Measurements from ENCODE around the gene DLG1. TPM values are rescaled to one million over a fixed set of nuclear protein-coding genes. Genes with fewer than 3 reads are reported as not detected.

DLG1 gene
- total and polyA plus RNA-seq, 9 of the 15 experiments (the other 6 are each of a cell fraction or from before 2014, with no cell fraction given), result 9.4 to 63.5 (median 43.6) TPM

DNA sequence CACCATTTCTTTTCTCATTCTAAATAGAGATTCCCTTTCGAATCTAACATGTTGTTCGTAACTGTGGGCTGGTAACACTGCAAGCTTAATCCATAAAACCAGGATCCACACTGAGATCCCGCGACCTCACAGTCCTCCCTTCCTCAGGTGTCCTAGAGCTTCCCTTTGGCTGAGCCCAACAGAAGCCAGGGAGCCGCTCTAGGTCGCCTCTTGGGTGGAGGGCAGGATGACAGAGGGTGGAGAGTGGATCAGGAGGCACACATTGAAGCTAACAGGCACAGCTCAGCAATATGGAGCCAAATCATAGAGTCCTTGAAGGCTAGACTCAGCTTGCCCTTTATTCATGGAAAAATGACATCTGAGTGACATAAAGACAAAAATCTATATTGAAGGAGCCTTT lies 44.7 kb upstream of the DLG1 start:
- no peaks in the 10 kb centered on the region for H4K20me1 ChIP-seq (replicated peaks; ENCODE audit: control insufficient read depth, insufficient read depth, low read length)
- CTCF ChIA-PET (ENCODE audit: low intra/inter-chr PET ratio), result no interaction called here
- ATAC-seq (no peak), FAIRE-seq (no peak), DNase-seq (ENCODE audit: extremely low read depth in 1 of 4, low spot score in 3 of 4) (no peak)
- H3K36me3 ChIP-seq (ENCODE audit: control insufficient read depth, insufficient read depth, low read length), result no peaks in the 10 kb centered on the region
- H2AFZ ChIP-seq (ENCODE audit: low read depth, low read length), result no peak overlapping the region
- no peak overlapping the region for H3K4me3 ChIP-seq
- no TSS peak for BruUV-seq (replicated peaks)
- in situ Hi-C loops (cut with MboI) (no loop called here), intact Hi-C loops (cut with micrococcal nuclease) (no loop called here)
- POLR2A ChIA-PET, result interaction anchor here (0.6 to 0.7 kb wide), 2 partner anchors 46 to 815 kb away, joined by 3 read pairs; no protein-coding TSS in a partner anchor
- H3K9me3 ChIP-seq (replicated peaks; ENCODE audit: control insufficient read depth, insufficient read depth, low read depth, low read length), result no peaks in the 10 kb centered on the region
- H3K27me3 ChIP-seq (ENCODE audit: control insufficient read depth in 2 of 2, insufficient read depth in 2 of 2, low read length in 2 of 2), result no peaks in the 10 kb centered on the region
- TF ChIP-seq BRCA1 (IDR thresholded peaks at IDR 0.05) (no peak), BRCA1 (CRISPR knock-in tag; IDR thresholded peaks at IDR 0.05) (no peak), BCL6 (CRISPR knock-in tag; IDR thresholded peaks at IDR 0.05) (no peak), TEAD1 (CRISPR knock-in tag; IDR thresholded peaks at IDR 0.05) (no peak), COPS2 (conservative IDR thresholded peaks at IDR 0.05) (no peak)
- TF ChIP-seq, protein P1, sequence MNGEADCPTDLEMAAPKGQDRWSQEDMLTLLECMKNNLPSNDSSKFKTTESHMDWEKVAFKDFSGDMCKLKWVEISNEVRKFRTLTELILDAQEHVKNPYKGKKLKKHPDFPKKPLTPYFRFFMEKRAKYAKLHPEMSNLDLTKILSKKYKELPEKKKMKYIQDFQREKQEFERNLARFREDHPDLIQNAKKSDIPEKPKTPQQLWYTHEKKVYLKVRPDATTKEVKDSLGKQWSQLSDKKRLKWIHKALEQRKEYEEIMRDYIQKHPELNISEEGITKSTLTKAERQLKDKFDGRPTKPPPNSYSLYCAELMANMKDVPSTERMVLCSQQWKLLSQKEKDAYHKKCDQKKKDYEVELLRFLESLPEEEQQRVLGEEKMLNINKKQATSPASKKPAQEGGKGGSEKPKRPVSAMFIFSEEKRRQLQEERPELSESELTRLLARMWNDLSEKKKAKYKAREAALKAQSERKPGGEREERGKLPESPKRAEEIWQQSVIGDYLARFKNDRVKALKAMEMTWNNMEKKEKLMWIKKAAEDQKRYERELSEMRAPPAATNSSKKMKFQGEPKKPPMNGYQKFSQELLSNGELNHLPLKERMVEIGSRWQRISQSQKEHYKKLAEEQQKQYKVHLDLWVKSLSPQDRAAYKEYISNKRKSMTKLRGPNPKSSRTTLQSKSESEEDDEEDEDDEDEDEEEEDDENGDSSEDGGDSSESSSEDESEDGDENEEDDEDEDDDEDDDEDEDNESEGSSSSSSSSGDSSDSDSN (IDR thresholded peaks at IDR 0.05; ENCODE audit: borderline replicate concordance in 1 of 2, low read depth in 2 of 2, low read length in 2 of 2), result no peak
- no peaks in the 10 kb centered on the region for H3K79me2 ChIP-seq (ENCODE audit: control insufficient read depth, insufficient read depth, low read length)
- H3K9ac ChIP-seq (ENCODE audit: insufficient read depth in 1 of 2, low read depth in 2 of 2, low read length in 2 of 2), result no peak overlapping the region
- no peak overlapping the region for H3K4me2 ChIP-seq (ENCODE audit: insufficient read depth, low read length)
- WGBS (ENCODE audit: insufficient coverage, low coverage, missing lambda C conversion rate), result 59% methylated on average over 6 of the region's 6 CpGs
- H3K27ac ChIP-seq (ENCODE audit: extremely low read depth, low read depth, low read length), result no peak overlapping the region
- H3K9me1 ChIP-seq (ENCODE audit: control insufficient read depth, insufficient read depth, low read length), result no peaks in the 10 kb centered on the region
- H3K4me1 ChIP-seq (replicated peaks in 1 of 2; ENCODE audit: control insufficient read depth in 2 of 2, insufficient read depth in 2 of 2, low read length in 2 of 2), result peaks cover 7 to 14% of the 10 kb centered on the region in 2 experiments; a peak in 4 of 5 replicates
